ENCODE results near the gene SCN7A. TPM values are rescaled to one million over a fixed set of nuclear protein-coding genes. Genes with fewer than 3 reads are reported as not detected.

Gene SCN7A
- polyA plus RNA-seq, 1 donor (not counting 4 experiments of a cell fraction or from before 2014, with no cell fraction given) = not detected

GRCh38 chr2:166448106-166448505 is 45.9 kb downstream of the SCN7A start:
- Histone ChIP-seq H2AFZ (ENCODE audit: control insufficient read depth, low read length) (no peak overlapping the region), H3K9ac (ENCODE audit: control insufficient read depth, extremely low read depth, insufficient read depth, low read length) (no peak overlapping the region), H3K27ac (ENCODE audit: control insufficient read depth, insufficient read depth, low read length) (no peak overlapping the region), H3K36me3 (ENCODE audit: control insufficient read depth in 2 of 2, extremely low read depth in 1 of 2, insufficient read depth in 2 of 2, low read length in 2 of 2) (no peaks in the 10 kb centered on the region), H3K9me1 (ENCODE audit: control insufficient read depth, extremely low read depth, insufficient read depth, low read length) (no peaks in the 10 kb centered on the region), H4K20me1 (ENCODE audit: control insufficient read depth, extremely low read depth, insufficient read depth, low read length) (no peaks in the 10 kb centered on the region), H3K79me2 (ENCODE audit: control insufficient read depth, insufficient read depth, low read length) (no peaks in the 10 kb centered on the region), H3K4me1 (ENCODE audit: control insufficient read depth, extremely low read depth, insufficient read depth, low read length) (no peaks in the 10 kb centered on the region), H3K4me3 (ENCODE audit: control insufficient read depth in 2 of 3, extremely low read depth in 1 of 3, insufficient read depth in 2 of 3, low read depth in 1 of 3, low read length in 3 of 3) (no peak overlapping the region), H3K27me3 (ENCODE audit: control insufficient read depth, extremely low read depth, insufficient read depth, low read length) (no peaks in the 10 kb centered on the region), H3K9me3 (ENCODE audit: control insufficient read depth, low read depth, low read length) (no peaks in the 10 kb centered on the region), H3K4me2 (ENCODE audit: control insufficient read depth, extremely low read depth, insufficient read depth, low read depth, low read length) (no peak overlapping the region)
- no peak for TF ChIP-seq EZH2 (IDR thresholded peaks at IDR 0.05; ENCODE audit: low read length)
- TF ChIP-seq, protein P1, sequence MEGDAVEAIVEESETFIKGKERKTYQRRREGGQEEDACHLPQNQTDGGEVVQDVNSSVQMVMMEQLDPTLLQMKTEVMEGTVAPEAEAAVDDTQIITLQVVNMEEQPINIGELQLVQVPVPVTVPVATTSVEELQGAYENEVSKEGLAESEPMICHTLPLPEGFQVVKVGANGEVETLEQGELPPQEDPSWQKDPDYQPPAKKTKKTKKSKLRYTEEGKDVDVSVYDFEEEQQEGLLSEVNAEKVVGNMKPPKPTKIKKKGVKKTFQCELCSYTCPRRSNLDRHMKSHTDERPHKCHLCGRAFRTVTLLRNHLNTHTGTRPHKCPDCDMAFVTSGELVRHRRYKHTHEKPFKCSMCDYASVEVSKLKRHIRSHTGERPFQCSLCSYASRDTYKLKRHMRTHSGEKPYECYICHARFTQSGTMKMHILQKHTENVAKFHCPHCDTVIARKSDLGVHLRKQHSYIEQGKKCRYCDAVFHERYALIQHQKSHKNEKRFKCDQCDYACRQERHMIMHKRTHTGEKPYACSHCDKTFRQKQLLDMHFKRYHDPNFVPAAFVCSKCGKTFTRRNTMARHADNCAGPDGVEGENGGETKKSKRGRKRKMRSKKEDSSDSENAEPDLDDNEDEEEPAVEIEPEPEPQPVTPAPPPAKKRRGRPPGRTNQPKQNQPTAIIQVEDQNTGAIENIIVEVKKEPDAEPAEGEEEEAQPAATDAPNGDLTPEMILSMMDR (optimal IDR thresholded peaks at IDR 0.05 in 1 of 3, IDR thresholded peaks at IDR 0.05 in 1 of 3, conservative IDR thresholded peaks at IDR 0.05 in 1 of 3; ENCODE audit: extremely low read depth in 1 of 3, insufficient read depth in 2 of 3, low read length in 3 of 3) = no peak
- DNase-seq (ENCODE audit: low read depth, low spot score) (no peak), FAIRE-seq (no peak)
- dilution Hi-C loops (cut with MboI; ENCODE audit: extremely low pct_ligation_motif_present, low sequenced_read_pairs) = no loop called here

- Histone ChIP-seq H3K79me2 (ENCODE audit: control insufficient read depth, insufficient read depth, low read length) (no peaks in the 10 kb centered on the region), H3K9me3 (ENCODE audit: control insufficient read depth, low read depth, low read length) (no peaks in the 10 kb centered on the region), H3K27ac (ENCODE audit: control insufficient read depth, insufficient read depth, low read length) (no peak overlapping the region), H4K20me1 (ENCODE audit: control insufficient read depth, extremely low read depth, insufficient read depth, low read length) (no peaks in the 10 kb centered on the region), H3K36me3 (ENCODE audit: control insufficient read depth in 2 of 2, extremely low read depth in 1 of 2, insufficient read depth in 2 of 2, low read length in 2 of 2) (no peaks in the 10 kb centered on the region), H3K9ac (ENCODE audit: control insufficient read depth, extremely low read depth, insufficient read depth, low read length) (no peak overlapping the region), H3K4me3 (ENCODE audit: control insufficient read depth in 2 of 3, extremely low read depth in 1 of 3, insufficient read depth in 2 of 3, low read depth in 1 of 3, low read length in 3 of 3) (no peak overlapping the region), H3K27me3 (ENCODE audit: control insufficient read depth, extremely low read depth, insufficient read depth, low read length) (no peaks in the 10 kb centered on the region), H3K4me2 (ENCODE audit: control insufficient read depth, extremely low read depth, insufficient read depth, low read depth, low read length) (no peak overlapping the region), H3K9me1 (ENCODE audit: control insufficient read depth, extremely low read depth, insufficient read depth, low read length) (no peaks in the 10 kb centered on the region), H3K4me1 (ENCODE audit: control insufficient read depth, extremely low read depth, insufficient read depth, low read length) (no peaks in the 10 kb centered on the region), H2AFZ (ENCODE audit: control insufficient read depth, low read length) (no peak overlapping the region)
- FAIRE-seq (no peak), DNase-seq (ENCODE audit: low read depth, low spot score) (no peak)
- dilution Hi-C loops (cut with MboI; ENCODE audit: extremely low pct_ligation_motif_present, low sequenced_read_pairs) = no loop called here
- TF ChIP-seq, protein P1 (optimal IDR thresholded peaks at IDR 0.05 in 1 of 3, IDR thresholded peaks at IDR 0.05 in 1 of 3, conservative IDR thresholded peaks at IDR 0.05 in 1 of 3; ENCODE audit: extremely low read depth in 1 of 3, insufficient read depth in 2 of 3, low read length in 3 of 3) = no peak
- TF ChIP-seq EZH2 (IDR thresholded peaks at IDR 0.05; ENCODE audit: low read length) = no peak
Measured at GRCh38 chr2:166444306-166444705, 49.7 kb downstream of the SCN7A start.
